H4 (cell line): ENCODE data around the gene ITSN2. TPM values are rescaled to one million over a fixed set of nuclear protein-coding genes. Genes with fewer than 3 reads are reported as not detected.
"Not testable (repeated sequence)": the region's sequence is repeated elsewhere in the genome, so short reads cannot be mapped to it uniquely, and the experiment has no call there.

Experiments used
- DNase-seq: peaks from one replicate; pipeline ENCODE4 v3.0.0-alpha.2; 2015; ENCODE audit warnings: low spot score
- total RNA-seq: library from RNA; depleted of rRNA; stranded (reverse); fragments of >200 nt; shearing (Covaris generic); gene quantifications from 2 replicates; pipeline ENCODE4 v1.2.3, GENCODE V29; 2014

ITSN2 gene
- total RNA-seq, 1 experiment from 2014 or later = 5.5 TPM

- DNase-seq = no peak
Measured at GRCh38 chr2:24214880-24215279, 145.5 kb downstream of the ITSN2 start.

GRCh38 chr2:24211408-24211807 lies 148.9 kb downstream of the ITSN2 start:
- no peak for DNase-seq

GRCh38 chr2:24210723-24211122 lies 149.6 kb downstream of the ITSN2 start:
- DNase-seq = no peak

GRCh38 chr2:24210106-24210455 lies 150.3 kb downstream of the ITSN2 start:
- no peak for DNase-seq

- no peak for DNase-seq
Measured at GRCh38 chr2:24209389-24210105, 150.8 kb downstream of the ITSN2 start.

GRCh38 chr2:24208490-24208889 lies 151.8 kb downstream of the ITSN2 start:
- no peak for DNase-seq

GRCh38 chr2:24207359-24207758 lies 153.0 kb downstream of the ITSN2 start:
- no peak for DNase-seq

GRCh38 chr2:24206714-24207113 lies 153.6 kb downstream of the ITSN2 start:
- no peak for DNase-seq

GRCh38 chr2:24206242-24206641 lies 154.1 kb downstream of the ITSN2 start:
- no peak for DNase-seq

- DNase-seq = no peak
Measured at GRCh38 chr2:24205131-24205530, 155.2 kb downstream of the ITSN2 start.

GRCh38 chr2:24204505-24204904 lies 155.8 kb downstream of the ITSN2 start:
- no peak for DNase-seq

GRCh38 chr2:24203787-24204150 lies 156.6 kb downstream of the ITSN2 start:
- no peak for DNase-seq

- no peak for DNase-seq
Measured at GRCh38 chr2:24203029-24203786, 157.1 kb downstream of the ITSN2 start.

- DNase-seq = no peak
Measured at GRCh38 chr2:24200799-24201198, 159.5 kb downstream of the ITSN2 start.

- no peak for DNase-seq
Measured at GRCh38 chr2:24199968-24200590, 160.3 kb downstream of the ITSN2 start.

GRCh38 chr2:24197213-24197612 lies 163.1 kb downstream of the ITSN2 start:
- not testable (repeated sequence) for DNase-seq

GRCh38 chr2:24191848-24192247 lies 168.5 kb downstream of the ITSN2 start:
- no peak for DNase-seq

GRCh38 chr2:24191156-24191555 lies 169.2 kb downstream of the ITSN2 start:
- no peak for DNase-seq

GRCh38 chr2:24190503-24190902 lies 169.8 kb downstream of the ITSN2 start:
- DNase-seq = no peak

GRCh38 chr2:24189551-24189950 lies 170.8 kb downstream of the ITSN2 start:
- no peak for DNase-seq

- no peak for DNase-seq
Measured at GRCh38 chr2:24183366-24184069, 176.8 kb downstream of the ITSN2 start.

- DNase-seq = no peak
Measured at GRCh38 chr2:24182507-24182906, 177.8 kb downstream of the ITSN2 start.
